ENCODE data around the gene SLC2A1. TPM values are rescaled to one million over a fixed set of nuclear protein-coding genes. Genes with fewer than 3 reads are reported as not detected.

SLC2A1 gene
- total and polyA plus RNA-seq, 5 donors from 2014 or later: 22.0 to 60.2 (median 24.9) TPM

- ATAC-seq (ENCODE audit: low read depth in 2 of 2): no peak
- peaks cover 11% of the 10 kb centered on the region for H3K27me3 Mint-ChIP-seq
- DNase-seq: no peak
- no peaks in the 10 kb centered on the region for H3K9me3 ChIP-seq (ENCODE audit: control insufficient read depth in 2 of 2, low read length in 2 of 2)
- peaks cover 26% of the 10 kb centered on the region for H3K4me1 ChIP-seq (ENCODE audit: control insufficient read depth, insufficient read depth, low read length, poor library complexity, severe bottlenecking)
- H3K4me1 Mint-ChIP-seq: peaks cover 6 to 42% (median 16%) of the 10 kb centered on the region in 4 donors
- no peak overlapping the region for H3K27ac ChIP-seq (ENCODE audit: insufficient read depth, low read length, poor library complexity, severe bottlenecking)
- no peak overlapping the region for H3K27ac Mint-ChIP-seq
- no peaks in the 10 kb centered on the region for H3K36me3 ChIP-seq (ENCODE audit: control insufficient read depth, insufficient read depth, low read length)
- peaks cover 0 to 1% (median 0%) of the 10 kb centered on the region in 7 donors for H3K9me3 Mint-ChIP-seq
- no peaks in the 10 kb centered on the region for H3K36me3 Mint-ChIP-seq
- peak overlapping the region in 2 of 4 donors; percentile 73 to 91 for H3K4me3 Mint-ChIP-seq
- no peak overlapping the region for H3K4me3 ChIP-seq (ENCODE audit: low read depth, low read length)
- H3K27me3 ChIP-seq (ENCODE audit: control insufficient read depth, insufficient read depth, low read length): no peaks in the 10 kb centered on the region
Measured at GRCh38 chr1:42961312-42962091, 2.8 kb upstream of the SLC2A1 start.

- Histone ChIP-seq H3K4me1 (ENCODE audit: control insufficient read depth, insufficient read depth, low read length, poor library complexity, severe bottlenecking) (peaks cover 34% of the 10 kb centered on the region), H3K9me3 (ENCODE audit: control insufficient read depth in 2 of 2, low read length in 2 of 2) (no peaks in the 10 kb centered on the region), H3K27me3 (ENCODE audit: control insufficient read depth, insufficient read depth, low read length) (no peaks in the 10 kb centered on the region), H3K27ac (ENCODE audit: insufficient read depth, low read length, poor library complexity, severe bottlenecking) (no peak overlapping the region), H3K36me3 (ENCODE audit: control insufficient read depth, insufficient read depth, low read length) (no peaks in the 10 kb centered on the region), H3K4me3 (ENCODE audit: low read depth, low read length) (no peak overlapping the region)
- peaks cover 2% of the 10 kb centered on the region for H3K36me3 Mint-ChIP-seq
- ATAC-seq (ENCODE audit: low read depth in 2 of 2) (no peak), DNase-seq (no peak)
- peak overlapping the region; percentile 73 to 99 (median 85) for H3K4me3 Mint-ChIP-seq
- peaks cover 11% of the 10 kb centered on the region for H3K27me3 Mint-ChIP-seq
- H3K4me1 Mint-ChIP-seq: peaks cover 6 to 47% (median 19%) of the 10 kb centered on the region in 4 donors
- H3K27ac Mint-ChIP-seq: peak overlapping the region in 1 of 3 donors; percentile 76
- H3K9me3 Mint-ChIP-seq: peaks cover 0 to 1% (median 0%) of the 10 kb centered on the region in 7 donors
Measured at GRCh38 chr1:42960566-42961311, 2.1 kb upstream of the SLC2A1 start.

- no peaks in the 10 kb centered on the region for H3K9me3 ChIP-seq (ENCODE audit: control insufficient read depth in 2 of 2, low read length in 2 of 2)
- no peaks in the 10 kb centered on the region for H3K27me3 ChIP-seq (ENCODE audit: control insufficient read depth, insufficient read depth, low read length)
- Mint-ChIP-seq H3K36me3 (peaks cover 6% of the 10 kb centered on the region), H3K9me3 (peaks cover 0 to 1% (median 0%) of the 10 kb centered on the region in 7 donors), H3K27ac (peak overlapping the region in 1 of 3 donors; percentile 46), H3K27me3 (peaks cover 11% of the 10 kb centered on the region), H3K4me1 (peaks cover 6 to 54% (median 24%) of the 10 kb centered on the region in 4 donors), H3K4me3 (peak overlapping the region; percentile 79 to 99 (median 95))
- ATAC-seq (ENCODE audit: low read depth in 2 of 2) (no peak), DNase-seq (no peak)
- H3K4me3 ChIP-seq (ENCODE audit: low read depth, low read length): no peak overlapping the region
- H3K36me3 ChIP-seq (ENCODE audit: control insufficient read depth, insufficient read depth, low read length): no peaks in the 10 kb centered on the region
- H3K4me1 ChIP-seq (ENCODE audit: control insufficient read depth, insufficient read depth, low read length, poor library complexity, severe bottlenecking): peaks cover 41% of the 10 kb centered on the region
- no peak overlapping the region for H3K27ac ChIP-seq (ENCODE audit: insufficient read depth, low read length, poor library complexity, severe bottlenecking)
Measured at GRCh38 chr1:42960122-42960390, 1.4 kb upstream of the SLC2A1 start.

- Histone ChIP-seq H3K27me3 (ENCODE audit: control insufficient read depth, insufficient read depth, low read length) (no peaks in the 10 kb centered on the region), H3K27ac (ENCODE audit: insufficient read depth, low read length, poor library complexity, severe bottlenecking) (peak overlapping the region; percentile 80), H3K4me3 (ENCODE audit: low read depth, low read length) (peak overlapping the region; percentile 93), H3K9me3 (ENCODE audit: control insufficient read depth in 2 of 2, low read length in 2 of 2) (no peaks in the 10 kb centered on the region), H3K36me3 (ENCODE audit: control insufficient read depth, insufficient read depth, low read length) (no peaks in the 10 kb centered on the region), H3K4me1 (ENCODE audit: control insufficient read depth, insufficient read depth, low read length, poor library complexity, severe bottlenecking) (peaks cover 56% of the 10 kb centered on the region)
- H3K9me3 Mint-ChIP-seq: peaks cover 0 to 1% (median 0%) of the 10 kb centered on the region in 7 donors
- peak overlapping the region; percentile 83 to 96 (median 93) for H3K27ac Mint-ChIP-seq
- peak; percentile 51 to 72 (median 59) for DNase-seq
- H3K4me1 Mint-ChIP-seq: peaks cover 6 to 67% (median 28%) of the 10 kb centered on the region in 4 donors
- ATAC-seq (ENCODE audit: low read depth in 2 of 2): peak; percentile 26 to 32
- H3K36me3 Mint-ChIP-seq: peaks cover 9% of the 10 kb centered on the region
- peaks cover 6% of the 10 kb centered on the region for H3K27me3 Mint-ChIP-seq
- H3K4me3 Mint-ChIP-seq: peak overlapping the region; percentile 91 to 96 (median 94)
Measured at GRCh38 chr1:42957880-42958487, 684 bp downstream of the SLC2A1 start.

- ATAC-seq (ENCODE audit: low read depth in 2 of 2) (no peak), DNase-seq (no peak)
- Mint-ChIP-seq H3K27me3 (peaks cover 6% of the 10 kb centered on the region), H3K27ac (peak overlapping the region; percentile 93 to 96 (median 94)), H3K36me3 (peaks cover 9% of the 10 kb centered on the region), H3K4me3 (peak overlapping the region; percentile 91 to 96 (median 94)), H3K9me3 (peaks cover 0 to 1% (median 0%) of the 10 kb centered on the region in 7 donors), H3K4me1 (peaks cover 6 to 71% (median 31%) of the 10 kb centered on the region in 4 donors)
- H3K36me3 ChIP-seq (ENCODE audit: control insufficient read depth, insufficient read depth, low read length): no peaks in the 10 kb centered on the region
- no peaks in the 10 kb centered on the region for H3K9me3 ChIP-seq (ENCODE audit: control insufficient read depth in 2 of 2, low read length in 2 of 2)
- peaks cover 62% of the 10 kb centered on the region for H3K4me1 ChIP-seq (ENCODE audit: control insufficient read depth, insufficient read depth, low read length, poor library complexity, severe bottlenecking)
- no peaks in the 10 kb centered on the region for H3K27me3 ChIP-seq (ENCODE audit: control insufficient read depth, insufficient read depth, low read length)
- H3K27ac ChIP-seq (ENCODE audit: insufficient read depth, low read length, poor library complexity, severe bottlenecking): peak overlapping the region; percentile 80
- H3K4me3 ChIP-seq (ENCODE audit: low read depth, low read length): peak overlapping the region; percentile 93
Measured at GRCh38 chr1:42957229-42957879, 1.3 kb downstream of the SLC2A1 start.

GRCh38 chr1:42956739-42957138 is 1.9 kb downstream of the SLC2A1 start:
- Mint-ChIP-seq H3K27ac (peak overlapping the region; percentile 93 to 96 (median 94)), H3K27me3 (peaks cover 6% of the 10 kb centered on the region), H3K4me3 (peak overlapping the region; percentile 91 to 96 (median 94)), H3K36me3 (peaks cover 9% of the 10 kb centered on the region), H3K9me3 (peaks cover 0 to 1% (median 0%) of the 10 kb centered on the region in 7 donors), H3K4me1 (peaks cover 9 to 77% (median 36%) of the 10 kb centered on the region in 4 donors)
- Histone ChIP-seq H3K4me1 (ENCODE audit: control insufficient read depth, insufficient read depth, low read length, poor library complexity, severe bottlenecking) (peaks cover 68% of the 10 kb centered on the region), H3K36me3 (ENCODE audit: control insufficient read depth, insufficient read depth, low read length) (no peaks in the 10 kb centered on the region), H3K27me3 (ENCODE audit: control insufficient read depth, insufficient read depth, low read length) (no peaks in the 10 kb centered on the region), H3K4me3 (ENCODE audit: low read depth, low read length) (peak overlapping the region; percentile 93), H3K27ac (ENCODE audit: insufficient read depth, low read length, poor library complexity, severe bottlenecking) (peak overlapping the region; percentile 80), H3K9me3 (ENCODE audit: control insufficient read depth in 2 of 2, low read length in 2 of 2) (no peaks in the 10 kb centered on the region)
- no peak for DNase-seq
- ATAC-seq (ENCODE audit: low read depth in 2 of 2): no peak
